Erythroblast (primary cell): ENCODE results near the gene KLHL29.

ENCODE experiments used
- DNase-seq, 2 experiments: peaks; one replicate each; lab custom pipeline; 2025; lab: John Stamatoyannopoulos, UW
- GATA1 ChIP-seq: IDR thresholded peaks from 2 replicates; pipeline ENCODE4 v1.6.1; 2011; ENCODE audit warnings: low read depth, mild to moderate bottlenecking, control low read depth, low read length, moderate library complexity
- POLR2A ChIP-seq: IDR thresholded peaks from 2 replicates; pipeline ENCODE4 v1.6.1; 2011; ENCODE audit warnings: mild to moderate bottlenecking, low read length

Gene KLHL29

GRCh38 chr2:23554054-23554697 is 169.2 kb downstream of the KLHL29 start:
- no peak for DNase-seq
- TF ChIP-seq GATA1 (no peak), POLR2A (no peak)

DNA sequence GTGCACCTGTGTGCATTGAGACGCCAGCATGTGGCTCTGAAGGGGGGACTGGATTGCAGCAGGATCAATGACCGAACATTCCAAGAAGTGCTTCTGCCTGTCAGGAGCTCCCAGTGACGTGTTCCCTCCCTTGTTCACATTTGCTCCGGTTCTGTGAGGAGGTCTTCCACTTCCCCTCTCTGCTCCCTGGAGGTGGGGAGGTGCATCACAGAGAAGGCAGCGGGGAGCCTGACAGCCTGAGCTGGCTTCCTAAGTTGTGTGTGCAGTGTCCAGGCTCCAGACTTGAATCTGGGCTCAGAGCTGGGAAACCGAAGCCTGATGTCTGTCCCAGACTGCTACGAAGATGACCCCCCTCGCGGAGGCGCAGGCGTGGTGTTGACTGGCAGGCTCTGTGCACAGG is 171.0 kb downstream of the KLHL29 start:
- DNase-seq: no peak
- TF ChIP-seq POLR2A (no peak), GATA1 (no peak)

- DNase-seq: no peak
- no peak for TF ChIP-seq POLR2A
- no peak for TF ChIP-seq GATA1
Measured at GRCh38 chr2:23556929-23557328, 171.9 kb downstream of the KLHL29 start.

DNA sequence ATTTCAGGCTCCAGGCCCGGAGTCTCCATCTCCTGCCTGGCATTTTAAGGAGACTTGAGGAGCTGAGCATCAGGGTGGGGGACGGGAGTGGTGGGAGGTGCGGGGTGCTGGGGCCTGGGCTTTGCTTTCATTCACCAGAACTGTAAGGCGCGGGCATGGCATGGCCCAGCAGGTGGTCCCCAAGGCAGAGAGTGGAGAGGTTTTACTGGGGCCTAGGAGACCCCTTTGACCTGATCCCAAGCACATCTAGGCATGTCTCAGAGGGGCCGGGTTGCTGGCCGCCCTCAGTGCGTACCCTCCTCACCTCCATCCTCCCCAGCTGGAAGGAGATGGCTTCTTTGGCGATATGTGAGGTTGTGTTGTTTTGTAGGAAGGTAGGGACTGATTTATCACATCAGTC is 172.5 kb downstream of the KLHL29 start:
- TF ChIP-seq GATA1: no peak
- TF ChIP-seq POLR2A: no peak
- DNase-seq: no peak

DNA sequence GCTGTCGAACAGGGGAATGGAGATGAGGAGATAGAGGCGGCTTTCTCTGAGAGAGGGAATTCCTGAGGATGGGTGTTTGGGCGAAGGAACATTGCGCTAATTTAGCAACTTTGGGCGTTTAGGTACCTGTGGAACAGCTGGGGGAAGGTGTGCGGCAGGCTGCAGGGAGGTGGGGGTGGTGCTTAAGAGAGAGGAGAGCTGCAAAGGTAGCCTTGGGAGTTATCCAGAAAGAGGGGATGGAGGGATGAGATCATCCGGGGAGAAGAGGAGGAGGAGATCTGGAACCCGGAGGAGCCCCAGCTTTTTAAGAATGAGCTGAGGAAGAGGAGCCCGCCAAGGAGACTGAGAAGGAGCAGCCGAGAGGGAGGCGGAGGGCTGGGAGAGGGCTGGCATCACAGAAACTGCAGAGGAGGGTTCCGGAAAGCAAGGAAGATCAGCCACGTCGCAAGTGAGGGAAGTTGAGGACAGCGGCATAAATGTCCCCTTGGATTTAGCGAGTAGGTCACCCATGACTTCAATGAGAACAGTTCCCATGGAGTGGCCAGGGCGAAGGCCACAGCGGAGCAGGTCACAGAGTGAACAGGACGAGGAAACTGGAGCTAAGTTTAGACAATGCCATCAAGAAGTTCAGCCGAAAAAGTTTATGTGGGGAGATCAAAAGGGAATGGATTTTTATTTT is 174.7 kb downstream of the KLHL29 start:
- no peak for DNase-seq

DNA sequence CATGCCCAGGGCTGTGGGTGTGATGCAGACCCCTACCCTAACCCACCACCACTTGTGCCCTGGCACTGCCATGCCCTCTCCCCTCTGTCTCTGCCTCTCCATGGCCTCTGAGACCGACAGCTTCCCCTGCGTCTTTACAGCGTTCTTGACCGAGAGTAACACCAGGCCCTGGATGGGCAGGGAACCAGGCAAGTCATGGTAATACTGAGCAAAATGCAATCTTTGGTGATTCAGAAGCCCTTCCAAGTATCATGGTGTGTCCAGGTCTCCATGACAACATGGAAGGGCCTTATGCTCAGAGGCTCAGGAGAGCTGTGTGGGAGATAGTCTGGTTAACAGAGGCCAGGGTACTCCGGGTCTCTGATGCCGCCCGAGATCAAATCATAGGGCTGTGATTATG is 176.1 kb downstream of the KLHL29 start:
- no peak for DNase-seq
- TF ChIP-seq GATA1 (no peak), POLR2A (no peak)

More for the DNA sequence above, 174.7 kb downstream of the KLHL29 start:
- TF ChIP-seq GATA1: no peak
- TF ChIP-seq POLR2A: no peak

DNA sequence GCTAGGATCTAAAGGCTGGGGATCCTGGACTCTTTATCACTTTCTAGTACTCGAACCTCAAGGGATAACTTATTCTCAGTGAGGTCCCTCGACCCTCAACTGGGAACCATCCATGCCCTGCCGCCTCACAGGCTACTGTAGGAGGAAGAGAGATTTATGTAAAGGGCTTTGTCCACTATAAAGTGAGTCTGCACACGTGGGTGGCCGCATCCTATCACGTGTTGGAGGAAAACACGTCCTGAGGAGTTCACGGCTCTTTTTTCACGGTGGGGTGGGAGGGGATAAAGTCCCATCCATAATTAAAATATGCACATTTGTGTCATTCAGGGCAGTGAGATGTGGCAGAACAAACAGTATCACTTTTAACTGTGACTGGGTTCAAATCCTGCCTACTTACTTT is 176.6 kb downstream of the KLHL29 start:
- no peak for DNase-seq
- TF ChIP-seq POLR2A (no peak), GATA1 (no peak)

GRCh38 chr2:23562143-23562542 is 177.2 kb downstream of the KLHL29 start:
- no peak for TF ChIP-seq POLR2A
- no peak for TF ChIP-seq GATA1
- no peak for DNase-seq

GRCh38 chr2:23563151-23563550 is 178.2 kb downstream of the KLHL29 start:
- DNase-seq: no peak
- TF ChIP-seq POLR2A (no peak), GATA1 (no peak)

GRCh38 chr2:23563673-23564614 is 179.0 kb downstream of the KLHL29 start:
- TF ChIP-seq GATA1: no peak
- DNase-seq: no peak

- TF ChIP-seq GATA1: no peak
- TF ChIP-seq POLR2A: no peak
Measured at GRCh38 chr2:23564615-23564960, 179.6 kb downstream of the KLHL29 start.

DNA sequence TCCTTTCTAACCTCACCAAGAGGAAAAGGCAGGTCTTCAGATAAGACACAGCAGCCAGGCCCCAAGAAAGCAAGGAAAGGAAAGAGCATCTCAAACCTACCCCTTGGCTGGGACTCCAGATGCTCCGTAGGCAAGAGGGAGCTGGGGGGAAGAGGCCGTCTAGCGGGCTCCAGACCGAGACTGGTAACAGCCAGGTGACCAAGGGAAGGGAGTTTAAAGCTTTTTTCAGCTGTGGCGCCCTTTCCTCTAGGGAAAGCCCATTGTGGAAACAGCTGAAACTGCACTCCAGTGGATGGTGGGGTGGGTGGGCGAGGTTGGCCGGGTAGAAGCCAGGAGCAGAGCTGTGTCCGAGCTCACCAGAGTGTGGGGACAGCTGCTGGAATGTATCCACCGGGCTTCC is 180.4 kb downstream of the KLHL29 start:
- DNase-seq: no peak
- TF ChIP-seq GATA1 (no peak), POLR2A (no peak)

More at GRCh38 chr2:23564615-23564960, 179.6 kb downstream of the KLHL29 start:
- DNase-seq: no peak

- TF ChIP-seq GATA1 (no peak), POLR2A (no peak)
- no peak for DNase-seq
Measured at GRCh38 chr2:23565814-23566213, 180.8 kb downstream of the KLHL29 start.
